DND-41 (cell line): Measurements from ENCODE around the gene ACAP3.

ENCODE experiments used
- EZH2 ChIP-seq: IDR thresholded peaks from 3 replicates; pipeline ENCODE4 v1.6.1; 2012; ENCODE audit warnings: borderline replicate concordance, low read depth, mild to moderate bottlenecking, moderate library complexity, low read length, inconsistent platforms; ENCODE audit not compliant: severe bottlenecking
- TF ChIP-seq, protein P1 (sequence below): IDR thresholded peaks from 2 replicates; pipeline ENCODE4 v1.5.1; 2012; ENCODE audit warnings: borderline replicate concordance, low read length, moderate library complexity, mild to moderate bottlenecking; ENCODE audit not compliant: poor library complexity, severe bottlenecking; ENCODE audit errors: extremely low read depth

DNA sequence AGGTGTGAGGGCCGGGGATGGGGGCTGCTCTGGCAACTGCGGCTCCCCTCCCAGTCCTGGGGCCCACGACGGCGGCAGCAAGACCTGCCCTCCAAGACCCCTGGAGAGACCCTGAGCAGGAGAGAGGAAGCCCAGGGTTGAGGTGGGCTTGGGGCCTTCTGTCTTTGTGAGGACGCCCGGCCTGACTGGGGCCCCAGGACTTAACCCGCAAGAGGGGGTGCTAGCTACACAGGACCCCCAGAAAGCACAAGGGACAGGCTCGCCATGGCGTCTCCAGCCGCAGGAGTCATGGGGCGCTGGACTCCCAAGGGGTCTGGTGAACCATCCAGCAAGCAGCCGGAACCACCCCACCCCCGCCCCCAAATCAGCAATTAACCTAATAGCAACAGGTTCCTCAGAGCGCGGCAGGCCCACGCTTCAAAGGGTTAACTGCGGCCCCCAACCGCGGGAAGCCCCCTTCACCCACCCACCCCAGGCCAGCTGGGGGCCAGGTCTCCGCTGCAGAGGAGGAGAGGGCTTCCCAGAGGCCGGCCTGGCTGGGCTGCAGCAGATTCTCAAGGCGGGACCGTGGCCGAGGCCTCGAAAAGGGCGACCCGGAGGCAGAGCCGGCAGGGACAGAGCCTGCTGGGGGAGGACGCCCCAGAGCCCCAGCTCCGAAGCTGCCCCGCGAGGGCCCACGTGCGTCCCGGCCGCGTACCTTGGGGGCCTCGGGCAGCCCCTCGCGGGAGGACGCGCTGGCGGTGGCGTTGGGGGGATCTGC is 61.7 kb downstream of the ACAP3 start:
- no peak for TF ChIP-seq EZH2
- TF ChIP-seq, protein P1, sequence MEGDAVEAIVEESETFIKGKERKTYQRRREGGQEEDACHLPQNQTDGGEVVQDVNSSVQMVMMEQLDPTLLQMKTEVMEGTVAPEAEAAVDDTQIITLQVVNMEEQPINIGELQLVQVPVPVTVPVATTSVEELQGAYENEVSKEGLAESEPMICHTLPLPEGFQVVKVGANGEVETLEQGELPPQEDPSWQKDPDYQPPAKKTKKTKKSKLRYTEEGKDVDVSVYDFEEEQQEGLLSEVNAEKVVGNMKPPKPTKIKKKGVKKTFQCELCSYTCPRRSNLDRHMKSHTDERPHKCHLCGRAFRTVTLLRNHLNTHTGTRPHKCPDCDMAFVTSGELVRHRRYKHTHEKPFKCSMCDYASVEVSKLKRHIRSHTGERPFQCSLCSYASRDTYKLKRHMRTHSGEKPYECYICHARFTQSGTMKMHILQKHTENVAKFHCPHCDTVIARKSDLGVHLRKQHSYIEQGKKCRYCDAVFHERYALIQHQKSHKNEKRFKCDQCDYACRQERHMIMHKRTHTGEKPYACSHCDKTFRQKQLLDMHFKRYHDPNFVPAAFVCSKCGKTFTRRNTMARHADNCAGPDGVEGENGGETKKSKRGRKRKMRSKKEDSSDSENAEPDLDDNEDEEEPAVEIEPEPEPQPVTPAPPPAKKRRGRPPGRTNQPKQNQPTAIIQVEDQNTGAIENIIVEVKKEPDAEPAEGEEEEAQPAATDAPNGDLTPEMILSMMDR: no peak
